HepG2 (cell line): ENCODE results near the gene CACNA1G. TPM values are rescaled to one million over a fixed set of nuclear protein-coding genes. Genes with fewer than 3 reads are reported as not detected.

ENCODE experiments used
- ATF4 ChIP-seq, 2 experiments: fragments of 450-650 bp in 1 of 2; sonication (generic) in 1 of 2; formaldehyde crosslinking; IDR thresholded peaks; 2 replicates each; pipeline versions ENCODE4 v1.5.0 to v1.8.0; 2020 to 2022; ENCODE audit warnings: mild to moderate bottlenecking in 1 of 2, missing genetic modification reagents in 1 of 2
- CBX5 ChIP-seq: sonication (generic); formaldehyde crosslinking; IDR thresholded peaks from 2 replicates; pipeline ENCODE4 v1.4.0; 2020; ENCODE audit warnings: missing genetic modification reagents, borderline replicate concordance
- DMAP1 ChIP-seq: IDR thresholded peaks from 2 replicates; pipeline ENCODE4 v1.6.1; 2016
- EP300 ChIP-seq, 3 experiments: sonication (generic) in 1 of 3; formaldehyde crosslinking in 1 of 3; IDR thresholded peaks; 2 replicates each; pipeline versions ENCODE4 v1.5.1 to v1.6.1; 2011 to 2020; ENCODE audit warnings: low read depth in 2 of 3, low read length in 2 of 3, borderline replicate concordance in 1 of 3, improper control_type of control experiment in 1 of 3, mild to moderate bottlenecking in 1 of 3, missing genetic modification reagents in 1 of 3, moderate library complexity in 1 of 3
- GFI1 ChIP-seq: sonication (generic); formaldehyde crosslinking; IDR thresholded peaks from 2 replicates; pipeline ENCODE4 v1.5.0; 2020; ENCODE audit warnings: missing genetic modification reagents, mild to moderate bottlenecking, borderline replicate concordance
- HDAC2 ChIP-seq: sonication (generic); formaldehyde crosslinking; IDR thresholded peaks from 2 replicates; pipeline ENCODE4 v1.4.0; 2020; ENCODE audit warnings: missing genetic modification reagents
- KDM2A ChIP-seq: sonication (generic); formaldehyde crosslinking; IDR thresholded peaks from 2 replicates; pipeline ENCODE4 v1.4.0; 2020; ENCODE audit warnings: low read depth, missing genetic modification reagents, borderline replicate concordance
- MEIS1 ChIP-seq: sonication (generic); formaldehyde crosslinking; IDR thresholded peaks from 2 replicates; pipeline ENCODE4 v1.9.0; 2021; ENCODE audit warnings: mild to moderate bottlenecking, missing genetic modification reagents, moderate library complexity, borderline replicate concordance
- NAIF1 ChIP-seq: sonication (generic); formaldehyde crosslinking; IDR thresholded peaks from 2 replicates; pipeline ENCODE4 v1.5.0; 2020; ENCODE audit warnings: mild to moderate bottlenecking, missing genetic modification reagents, borderline replicate concordance
- NCOA2 ChIP-seq: sonication (generic); formaldehyde crosslinking; IDR thresholded peaks from 2 replicates; pipeline ENCODE4 v1.8.0; 2022; ENCODE audit warnings: inconsistent platforms
- ONECUT2 ChIP-seq: sonication (generic); formaldehyde crosslinking; IDR thresholded peaks from 2 replicates; pipeline ENCODE4 v1.4.0; 2020; ENCODE audit warnings: missing genetic modification reagents
- POLR2AphosphoS5 ChIP-seq: IDR thresholded peaks from 2 replicates; pipeline ENCODE4 v1.6.1; 2012; ENCODE audit warnings: low read depth, low read length
- SOX6 ChIP-seq, 2 experiments: fragments of 450-650 bp in 1 of 2; sonication (generic) in 1 of 2; formaldehyde crosslinking in 1 of 2; IDR thresholded peaks; 2 replicates each; pipeline versions ENCODE4 v1.4.0 to v1.6.1; 2017 to 2020; ENCODE audit warnings: antibody characterized with exemption in 1 of 2, mild to moderate bottlenecking in 1 of 2, missing genetic modification reagents in 1 of 2
- THYN1 ChIP-seq: sonication (generic); formaldehyde crosslinking; IDR thresholded peaks from 2 replicates; pipeline ENCODE4 v1.8.1; 2023; ENCODE audit warnings: low read depth, mild to moderate bottlenecking, moderate library complexity, missing genetic modification reagents, borderline replicate concordance
- TOE1 ChIP-seq: sonication (generic); formaldehyde crosslinking; IDR thresholded peaks from 2 replicates; pipeline ENCODE4 v1.4.0; 2020; ENCODE audit warnings: mild to moderate bottlenecking, missing genetic modification reagents
- ZBTB34 ChIP-seq: sonication (generic); formaldehyde crosslinking; IDR thresholded peaks from 2 replicates; pipeline ENCODE4 v1.8.0; 2022; ENCODE audit warnings: mild to moderate bottlenecking, missing genetic modification reagents
- ZGPAT ChIP-seq: IDR thresholded peaks from 2 replicates; pipeline ENCODE4 v1.6.1; 2016; ENCODE audit warnings: mild to moderate bottlenecking
- ZNF337 ChIP-seq: sonication (generic); formaldehyde crosslinking; IDR thresholded peaks from 2 replicates; pipeline ENCODE4 v1.5.1; 2020; ENCODE audit warnings: missing genetic modification reagents, low read depth, mild to moderate bottlenecking, borderline replicate concordance
- ZNF446 ChIP-seq: sonication (generic); formaldehyde crosslinking; IDR thresholded peaks from 2 replicates; pipeline ENCODE4 v1.5.0; 2020; ENCODE audit warnings: mild to moderate bottlenecking, missing genetic modification reagents
- ZNF503 ChIP-seq: sonication (generic); formaldehyde crosslinking; IDR thresholded peaks from 2 replicates; pipeline ENCODE4 v1.4.0; 2020; ENCODE audit warnings: missing genetic modification reagents
- ZSCAN25 ChIP-seq: sonication (generic); formaldehyde crosslinking; IDR thresholded peaks from 2 replicates; pipeline ENCODE4 v1.8.0; 2022; ENCODE audit warnings: mild to moderate bottlenecking, missing genetic modification reagents
- polyA plus RNA-seq, 8 experiments: library from polyadenylated mRNA; depleted of rRNA in 3 of 8; stranded (reverse) in 7 of 8; unstranded in 1 of 8; fragments of >200 nt; fragmentation: Illumina TruSeq in 4 of 8; extraction: Trizol in 4 of 8; gene quantifications; 2 replicates each; pipeline versions ENCODE4 v1.2.1 to v1.2.3, GENCODE V29; 2011 to 2016; ENCODE audit warnings: low read depth in 4 of 8, missing spikeins in 1 of 8, mixed read lengths in 1 of 8; ENCODE audit not compliant: insufficient read depth in 1 of 8
- total RNA-seq, 5 experiments: library from RNA; depleted of rRNA; stranded (reverse); fragments of >200 nt; fragmentation: Illumina TruSeq; extraction: Trizol; gene quantifications; 2 replicates each; pipeline ENCODE4 v1.2.3, GENCODE V29; 2016; ENCODE audit warnings: low read depth in 1 of 5

CACNA1G gene
- total and polyA plus RNA-seq, 2 of the 13 experiments (the other 11 are each of a cell fraction or from before 2014, with no cell fraction given): 0.02 TPM; not detected in 1

- no peak for TF ChIP-seq MEIS1 (CRISPR knock-in tag)
- TF ChIP-seq THYN1 (CRISPR knock-in tag): no peak
- no peak; a peak in 1 of 4 replicates for TF ChIP-seq ATF4 (CRISPR knock-in tag; IDR thresholded peaks at IDR 0.05)
- TF ChIP-seq POLR2AphosphoS5: peak; percentile 24; the same call in 1 of the 2 replicates
- no peak for TF ChIP-seq ZSCAN25 (CRISPR knock-in tag)
- no peak for TF ChIP-seq ZBTB34
- TF ChIP-seq HDAC2 (CRISPR knock-in tag): no peak
- no peak for TF ChIP-seq ZNF337 (CRISPR knock-in tag)
- no peak for TF ChIP-seq GFI1 (CRISPR knock-in tag)
- no peak for TF ChIP-seq ZNF446 (CRISPR knock-in tag)
- TF ChIP-seq KDM2A: no peak
- TF ChIP-seq CBX5 (CRISPR knock-in tag): no peak
- no peak; the same call in 1 of the 2 replicates for TF ChIP-seq DMAP1 (CRISPR knock-in tag)
- TF ChIP-seq ONECUT2 (CRISPR knock-in tag): no peak
- TF ChIP-seq EP300 (IDR thresholded peaks at IDR 0.05; ENCODE audit: low read depth in 2 of 2, low read length in 2 of 2): no peak
- TF ChIP-seq EP300 (CRISPR knock-in tag; IDR thresholded peaks at IDR 0.05; ENCODE audit: borderline replicate concordance): no peak
- no peak for TF ChIP-seq NCOA2 (CRISPR knock-in tag)
- TF ChIP-seq NAIF1 (CRISPR knock-in tag): no peak
- no peak for TF ChIP-seq SOX6 (IDR thresholded peaks at IDR 0.05)
- no peak for TF ChIP-seq SOX6 (CRISPR knock-in tag; IDR thresholded peaks at IDR 0.05)
- TF ChIP-seq ZNF503 (CRISPR knock-in tag): no peak
- no peak for TF ChIP-seq ZGPAT (CRISPR knock-in tag)
- TF ChIP-seq TOE1 (CRISPR knock-in tag): no peak
Measured at GRCh38 chr17:50517504-50518383, 42.8 kb upstream of the CACNA1G start (continued).
